Sigmoid colon (tissue), 3 donors: ENCODE measurements around the gene ZNF653.

Experiments
- POLR2A ChIP-seq, 2 donors: fragments of 450-650 bp; IDR thresholded peaks; one replicate each; pipeline ENCODE4 v1.6.1; 2016; ENCODE audit warnings: antibody characterized with exemption in 2 of 2, mild to moderate bottlenecking in 2 of 2, moderate library complexity in 2 of 2
- TF ChIP-seq, protein P1 (sequence below), 4 experiments: fragments of 450-650 bp in 3 of 4; fragments of 200-600 bp in 1 of 4; IDR thresholded peaks; one replicate each; pipeline ENCODE4 v1.5.1; 2016 to 2019; ENCODE audit warnings: antibody characterized with exemption in 4 of 4, mild to moderate bottlenecking in 3 of 4, moderate library complexity in 2 of 4

DNA sequence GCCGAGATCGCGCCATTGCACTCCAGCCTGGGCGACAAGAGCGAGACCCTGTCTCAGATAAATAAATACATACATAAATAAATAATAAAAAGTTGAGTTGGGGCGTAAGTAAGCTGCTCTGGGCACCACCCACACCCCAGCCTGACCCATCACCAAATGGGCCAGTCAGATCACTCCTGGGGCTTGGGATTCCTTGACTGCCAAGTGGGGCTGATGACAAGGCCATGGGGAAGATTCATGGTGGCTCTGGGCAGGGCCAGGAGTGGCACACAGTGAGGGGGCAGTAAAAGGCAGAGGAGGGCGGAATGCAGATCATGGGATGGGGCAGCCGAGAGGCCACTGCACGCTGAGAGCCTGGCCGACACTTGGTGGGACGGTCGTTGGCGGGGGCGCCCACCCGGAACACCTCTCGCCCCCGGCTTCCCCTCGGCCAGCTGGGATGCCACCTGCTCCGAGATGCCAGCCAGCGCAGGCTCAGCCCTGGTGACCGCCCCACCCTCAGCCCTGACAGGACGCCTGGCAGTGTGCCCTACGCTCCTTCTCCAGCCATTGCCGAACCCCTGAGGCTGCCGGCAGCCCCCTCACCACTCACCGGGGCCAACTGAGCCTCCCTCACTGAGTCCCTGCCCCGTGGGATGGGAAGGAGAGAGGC, 10.9 kb downstream of the ZNF653 start:
- TF ChIP-seq, protein P1, sequence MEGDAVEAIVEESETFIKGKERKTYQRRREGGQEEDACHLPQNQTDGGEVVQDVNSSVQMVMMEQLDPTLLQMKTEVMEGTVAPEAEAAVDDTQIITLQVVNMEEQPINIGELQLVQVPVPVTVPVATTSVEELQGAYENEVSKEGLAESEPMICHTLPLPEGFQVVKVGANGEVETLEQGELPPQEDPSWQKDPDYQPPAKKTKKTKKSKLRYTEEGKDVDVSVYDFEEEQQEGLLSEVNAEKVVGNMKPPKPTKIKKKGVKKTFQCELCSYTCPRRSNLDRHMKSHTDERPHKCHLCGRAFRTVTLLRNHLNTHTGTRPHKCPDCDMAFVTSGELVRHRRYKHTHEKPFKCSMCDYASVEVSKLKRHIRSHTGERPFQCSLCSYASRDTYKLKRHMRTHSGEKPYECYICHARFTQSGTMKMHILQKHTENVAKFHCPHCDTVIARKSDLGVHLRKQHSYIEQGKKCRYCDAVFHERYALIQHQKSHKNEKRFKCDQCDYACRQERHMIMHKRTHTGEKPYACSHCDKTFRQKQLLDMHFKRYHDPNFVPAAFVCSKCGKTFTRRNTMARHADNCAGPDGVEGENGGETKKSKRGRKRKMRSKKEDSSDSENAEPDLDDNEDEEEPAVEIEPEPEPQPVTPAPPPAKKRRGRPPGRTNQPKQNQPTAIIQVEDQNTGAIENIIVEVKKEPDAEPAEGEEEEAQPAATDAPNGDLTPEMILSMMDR (IDR thresholded peaks at IDR 0.05), result no peak
- no peak for TF ChIP-seq POLR2A (IDR thresholded peaks at IDR 0.05)
